ENCODE measurements around the gene DPYD. TPM values are rescaled to one million over a fixed set of nuclear protein-coding genes. Genes with fewer than 3 reads are reported as not detected.

DPYD gene
- 13.2 and 15.6 TPM in 2 replicates for total RNA-seq

GRCh38 chr1:97920832-97921571, at the start of gene DPYD:
Gene DPYD (minus strand): TSS chr1:97921034. CDS start chr1:97920922, 112 bp downstream.

